ENCODE data around the gene CACNA1A.

DNA sequence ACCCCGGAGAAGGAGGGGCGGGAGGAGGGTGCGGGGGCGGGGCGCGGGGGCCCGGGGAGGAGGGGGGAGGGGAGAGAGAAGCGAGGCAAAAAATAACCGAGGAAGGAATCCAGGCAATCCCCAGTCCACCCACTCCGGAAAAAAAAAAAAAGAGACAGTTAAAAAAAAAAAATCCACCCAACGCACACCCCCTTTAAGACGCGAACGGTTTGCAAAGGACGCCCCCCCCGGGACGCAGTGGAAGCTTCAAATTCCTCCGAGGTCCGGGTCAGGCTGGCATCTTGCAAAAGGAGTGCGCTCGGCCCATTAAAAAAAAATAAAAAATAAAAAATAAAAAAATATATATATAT lies at the start of gene CACNA1A:
- no peak for TF ChIP-seq CTCF (IDR thresholded peaks at IDR 0.05; ENCODE audit: poor library complexity)
- TF ChIP-seq EZH2 (IDR thresholded peaks at IDR 0.05; ENCODE audit: borderline replicate concordance), result no peak
- TF ChIP-seq EZH2phosphoT487 (IDR thresholded peaks at IDR 0.05; ENCODE audit: low read depth, severe bottlenecking, unreplicated experiment), result no peak
